HG02938 (cell line): ENCODE measurements around the gene TSPAN1.
"Not testable (repeated sequence)": the region's sequence is repeated elsewhere in the genome, so short reads cannot be mapped to it uniquely, and the experiment has no call there.

Experiments used
- ATAC-seq: cut with Tn5 transposase; IDR thresholded peaks from one replicate; pipeline ENCODE4 v1.9.1; 2021; ENCODE audit warnings: mild to moderate bottlenecking, moderate library complexity; ENCODE audit not compliant: unreplicated experiment

TSPAN1 gene

DNA sequence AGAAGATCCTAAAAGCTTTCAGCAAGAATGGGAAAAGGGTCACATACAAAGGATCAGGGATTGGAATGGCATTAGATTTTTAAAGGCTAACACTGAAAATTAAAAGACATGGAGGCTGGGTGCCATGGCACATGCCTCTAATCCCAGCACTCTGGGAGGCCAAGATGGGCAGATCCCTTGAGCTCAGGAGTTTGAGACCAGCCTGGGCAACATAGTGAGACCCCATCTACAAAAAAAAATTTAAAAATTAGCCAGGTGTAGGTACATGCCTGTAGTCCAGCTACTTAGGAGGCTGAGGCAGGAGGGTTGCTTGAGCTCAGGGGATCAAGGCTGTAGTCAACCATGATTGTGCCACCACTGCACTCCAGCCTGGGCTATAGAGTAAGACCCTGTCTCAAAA, 40.6 kb downstream of the TSPAN1 start:
- no peak for ATAC-seq

DNA sequence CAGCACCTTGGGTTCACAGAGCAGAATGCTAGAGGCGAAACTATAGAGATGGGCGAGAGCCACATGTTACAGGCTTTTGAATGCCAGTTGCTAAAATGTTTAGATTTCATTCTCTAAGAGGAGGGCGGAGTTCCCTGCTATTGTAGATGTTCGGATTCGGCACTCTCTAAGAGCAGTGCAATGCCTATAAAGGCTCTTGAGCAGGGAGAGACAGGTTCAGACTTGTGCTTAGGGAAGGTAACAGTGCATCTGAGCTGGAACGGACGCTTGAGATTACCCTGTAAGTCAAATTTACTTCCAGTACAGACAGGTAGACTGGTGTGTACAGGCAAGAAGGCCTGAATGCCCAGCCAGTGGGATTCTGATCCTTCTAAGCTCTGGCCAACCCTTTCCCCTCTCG, 43.6 kb downstream of the TSPAN1 start:
- no peak for ATAC-seq

DNA sequence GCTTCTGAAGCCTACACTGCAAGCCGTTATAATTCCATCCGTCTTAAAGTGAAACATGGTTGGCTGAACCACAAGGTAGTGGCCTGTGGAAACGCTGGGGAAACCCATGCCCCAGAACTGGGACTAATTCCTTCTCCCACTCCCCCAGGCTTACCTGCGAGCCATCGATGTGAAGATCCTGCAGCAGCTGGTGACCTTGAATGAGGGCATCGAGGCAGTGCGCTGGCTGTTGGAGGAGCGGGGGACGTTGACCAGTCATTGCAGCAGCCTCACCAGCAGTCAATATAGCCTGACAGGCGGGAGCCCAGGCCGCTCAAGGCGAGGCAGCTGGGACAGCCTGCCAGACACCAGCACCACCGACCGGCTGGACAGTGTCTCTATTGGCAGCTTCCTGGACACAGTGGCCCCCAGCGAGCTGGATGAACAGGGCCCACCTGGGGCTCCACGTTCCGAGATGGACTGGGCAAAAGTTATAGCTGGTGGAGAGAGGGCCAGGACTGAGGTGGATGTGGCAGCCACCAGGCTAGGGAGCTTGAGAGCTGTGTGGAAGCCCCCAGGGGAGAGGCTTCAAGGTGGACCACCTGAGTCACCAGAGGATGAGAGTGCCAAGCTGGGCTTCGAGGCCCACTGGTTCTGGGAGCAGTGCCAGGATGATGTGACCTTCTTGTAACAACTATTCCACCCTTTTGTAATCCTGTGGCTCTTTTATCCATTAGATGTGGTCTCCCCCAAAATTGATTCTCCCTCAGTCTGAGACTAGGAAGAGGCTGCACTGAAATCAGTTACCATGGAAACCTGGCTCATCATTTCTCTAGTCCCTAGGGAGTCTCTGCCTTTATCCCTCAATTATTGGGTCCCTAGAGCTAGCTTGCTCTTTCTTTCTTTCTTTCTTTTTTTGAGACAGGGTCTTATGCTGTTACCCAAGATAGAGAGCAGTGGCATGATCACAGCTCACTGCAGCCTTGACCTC, 44.9 kb downstream of the TSPAN1 start:
- no peak for ATAC-seq

DNA sequence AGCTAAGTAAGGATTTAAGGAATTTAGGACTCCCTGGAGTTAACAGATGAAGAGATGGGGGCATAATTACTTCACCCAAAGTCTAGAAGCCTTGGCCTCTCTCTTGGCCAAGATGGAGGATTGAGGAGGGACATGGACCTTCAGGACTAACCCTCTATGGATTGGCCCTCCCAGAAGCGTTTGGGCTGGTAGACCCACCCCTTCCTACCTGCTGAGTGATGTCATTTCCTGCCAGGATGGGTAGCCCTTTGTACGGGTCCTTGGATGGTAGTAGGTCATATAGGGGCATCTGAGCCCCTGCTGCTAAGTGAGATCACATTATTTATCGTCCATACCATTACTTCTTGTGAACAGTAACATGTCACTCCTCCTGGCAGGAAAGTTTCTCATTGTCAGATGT, 45.9 kb downstream of the TSPAN1 start:
- no peak for ATAC-seq

GRCh38 chr1:46221749-46222148, 46.9 kb downstream of the TSPAN1 start:
- no peak for ATAC-seq

DNA sequence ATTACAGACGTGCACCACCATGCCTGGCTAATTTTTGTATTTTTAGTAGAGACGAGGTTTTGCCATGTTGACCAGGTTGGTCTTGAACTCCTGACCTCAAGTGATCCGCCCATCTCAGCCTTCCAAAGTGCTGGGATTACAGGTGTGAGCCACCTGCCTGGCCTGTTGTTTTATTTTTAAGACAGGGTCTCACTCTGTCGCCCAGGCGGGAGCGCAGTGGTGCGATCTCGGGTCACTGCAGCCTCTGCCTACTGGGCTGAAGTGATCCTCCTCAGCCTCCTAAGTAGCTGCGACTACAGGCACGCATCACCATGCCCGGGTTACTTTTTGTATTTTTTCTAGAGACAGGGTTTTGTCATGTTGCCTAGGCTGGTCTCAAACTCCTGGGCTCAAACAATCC, 48.2 kb downstream of the TSPAN1 start:
- ATAC-seq, result not testable (repeated sequence)

GRCh38 chr1:46223472-46223943, 48.6 kb downstream of the TSPAN1 start:
- peak; percentile 77 for ATAC-seq

GRCh38 chr1:46224966-46225365, 50.1 kb downstream of the TSPAN1 start:
- no peak for ATAC-seq

- not testable (repeated sequence) for ATAC-seq
These were observed 56.3 kb downstream of the TSPAN1 start for GRCh38 chr1:46231231-46231630.
